Measurements from ENCODE around the gene OR2AJ1.

The OR2AJ1 gene

GRCh38 chr1:247961791-247962190, 37.1 kb downstream of the OR2AJ1 start:
- in situ Hi-C loops (cut with HindIII; ENCODE audit: low sequenced_read_pairs): no loop called here

GRCh38 chr1:247962911-247963588, 38.4 kb downstream of the OR2AJ1 start:
- in situ Hi-C loops (cut with HindIII; ENCODE audit: low sequenced_read_pairs): no loop called here

DNA sequence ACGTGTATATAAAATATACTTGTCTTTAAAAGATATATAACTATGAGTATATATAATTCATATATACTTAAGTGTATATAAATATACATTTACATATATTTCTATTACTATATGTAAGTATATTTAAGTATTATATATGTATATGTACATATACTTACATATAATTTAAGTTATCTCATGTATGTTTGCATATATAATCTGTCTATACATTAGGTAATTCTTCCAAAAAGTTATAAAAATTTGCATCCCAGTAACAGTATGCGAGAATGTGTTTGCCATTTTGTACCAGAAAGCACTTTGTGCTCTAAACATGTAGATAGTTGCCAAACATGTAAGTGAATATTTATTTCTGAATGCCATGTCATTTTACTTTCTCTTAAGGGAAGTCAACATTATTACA, 40.2 kb downstream of the OR2AJ1 start, which contains the start of gene OR2AK2:
TSS of gene OR2AK2 (plus strand) at position 301 of the 400 bp plus-strand sequence. CDS start 144 bp downstream, outside the sequence.
- in situ Hi-C loops (cut with HindIII; ENCODE audit: low sequenced_read_pairs): no loop called here

- in situ Hi-C loops (cut with HindIII; ENCODE audit: low sequenced_read_pairs): no loop called here
Measured at GRCh38 chr1:247966532-247967204, 42.0 kb downstream of the OR2AJ1 start.
